ENCODE results near the gene DSP.

- TF ChIP-seq CTCF (IDR thresholded peaks at IDR 0.05; ENCODE audit: borderline replicate concordance, extremely low read depth, low read length, poor library complexity, severe bottlenecking) (no peak), EZH2 (IDR thresholded peaks at IDR 0.05; ENCODE audit: borderline replicate concordance, low read depth, low read length, severe bottlenecking) (no peak)
Observed at GRCh38 chr6:7496266-7496875, 45.1 kb upstream of the DSP start.

Data from DND-41 (cell line).